ENCODE measurements around the gene MMP28.

The MMP28 gene

GRCh38 chr17:35742496-35742895 lies 52.9 kb downstream of the MMP28 start:
- DNase-seq, result no peak

GRCh38 chr17:35740997-35741931 lies 54.2 kb downstream of the MMP28 start:
- no peak for DNase-seq

- no peak for DNase-seq
Measured at GRCh38 chr17:35740216-35740615, 55.2 kb downstream of the MMP28 start.

- no peak for DNase-seq
Measured at GRCh38 chr17:35738519-35739133, 56.8 kb downstream of the MMP28 start.

GRCh38 chr17:35736236-35736635 lies 59.2 kb downstream of the MMP28 start:
- DNase-seq, result no peak

GRCh38 chr17:35735036-35735805 lies 60.2 kb downstream of the MMP28 start:
- no peak for DNase-seq

- DNase-seq, result no peak
Measured at GRCh38 chr17:35734396-35734795, 61.0 kb downstream of the MMP28 start.

GRCh38 chr17:35733366-35733765 lies 62.1 kb downstream of the MMP28 start:
- no peak for DNase-seq

GRCh38 chr17:35732806-35733136 lies 62.7 kb downstream of the MMP28 start:
- DNase-seq, result no peak

GRCh38 chr17:35731917-35732805 lies 63.3 kb downstream of the MMP28 start:
- DNase-seq, result no peak

- peak; percentile 30 for DNase-seq
Measured at GRCh38 chr17:35731239-35731916, 64.1 kb downstream of the MMP28 start, which contains the start of gene RASL10B. Gene RASL10B (plus strand): TSS chr17:35731639. CDS start chr17:35735185, 3,546 bp downstream.

- no peak for DNase-seq
Measured at GRCh38 chr17:35730400-35731005, 64.9 kb downstream of the MMP28 start.

- no peak for DNase-seq
Measured at GRCh38 chr17:35729405-35729833, 66.0 kb downstream of the MMP28 start.

- DNase-seq, result no peak
Measured at GRCh38 chr17:35728551-35728950, 66.9 kb downstream of the MMP28 start.

GRCh38 chr17:35727635-35728034 lies 67.8 kb downstream of the MMP28 start:
- no peak for DNase-seq

GRCh38 chr17:35726953-35727460 lies 68.4 kb downstream of the MMP28 start:
- DNase-seq, result no peak

GRCh38 chr17:35726127-35726952 lies 69.1 kb downstream of the MMP28 start:
- no peak for DNase-seq

GRCh38 chr17:35725802-35726126 lies 69.7 kb downstream of the MMP28 start:
- DNase-seq, result no peak

- DNase-seq, result no peak
Measured at GRCh38 chr17:35725058-35725457, 70.4 kb downstream of the MMP28 start.

GRCh38 chr17:35723735-35724134 lies 71.7 kb downstream of the MMP28 start:
- DNase-seq, result no peak
